HG03521 (cell line): Measurements from ENCODE around the gene TNNI3K.

ENCODE experiments used
- ATAC-seq: cut with Tn5 transposase; IDR thresholded peaks from one replicate; pipeline ENCODE4 v1.9.1; 2021; ENCODE audit warnings: mild to moderate bottlenecking, moderate library complexity; ENCODE audit not compliant: unreplicated experiment

The TNNI3K gene

GRCh38 chr1:74534241-74534640 is 299.1 kb downstream of the TNNI3K start:
- no peak for ATAC-seq

- no peak for ATAC-seq
These were observed 310.6 kb downstream of the TNNI3K start for GRCh38 chr1:74545821-74546220.

GRCh38 chr1:74548961-74549750 is 314.0 kb downstream of the TNNI3K start:
- no peak for ATAC-seq

- no peak for ATAC-seq
These were observed 314.7 kb downstream of the TNNI3K start for GRCh38 chr1:74549932-74550331.

- no peak for ATAC-seq
These were observed 335.8 kb downstream of the TNNI3K start for GRCh38 chr1:74570797-74571492.

- no peak for ATAC-seq
These were observed 336.3 kb downstream of the TNNI3K start for GRCh38 chr1:74571493-74571800.

- no peak for ATAC-seq
These were observed 336.7 kb downstream of the TNNI3K start for GRCh38 chr1:74571891-74572290.

GRCh38 chr1:74578101-74578500 is 342.9 kb downstream of the TNNI3K start:
- ATAC-seq = no peak

GRCh38 chr1:74579425-74579824 is 344.2 kb downstream of the TNNI3K start:
- peak; percentile 94 for ATAC-seq

GRCh38 chr1:74583397-74583796 is 348.2 kb downstream of the TNNI3K start:
- ATAC-seq = peak; percentile 35

GRCh38 chr1:74584185-74584584 is 349.0 kb downstream of the TNNI3K start:
- ATAC-seq = no peak

GRCh38 chr1:74586253-74586897 is 351.2 kb downstream of the TNNI3K start:
- ATAC-seq = no peak

GRCh38 chr1:74587888-74588287 is 352.7 kb downstream of the TNNI3K start:
- no peak for ATAC-seq

GRCh38 chr1:74590288-74590687 is 355.1 kb downstream of the TNNI3K start:
- no peak for ATAC-seq

GRCh38 chr1:74591949-74592348 is 356.8 kb downstream of the TNNI3K start:
- no peak for ATAC-seq

- no peak for ATAC-seq
These were observed 357.6 kb downstream of the TNNI3K start for GRCh38 chr1:74592580-74593355.
